Vagina (tissue), 2 donors: ENCODE results near the gene TJP3. TPM values are rescaled to one million over a fixed set of nuclear protein-coding genes. Genes with fewer than 3 reads are reported as not detected.

Experiments used
- DNase-seq, 2 donors: peaks; one replicate each; pipeline ENCODE4 v3.0.0-alpha.2; 2017; ENCODE audit errors: extremely low spot score in 2 of 2
- H3K27ac ChIP-seq: fragments of 200-600 bp; sonication (generic); one replicate; pipeline ENCODE4 v1.5.1; 2019
- H3K27me3 ChIP-seq: fragments of 200-600 bp; sonication (generic); one replicate; pipeline ENCODE4 v1.5.1; 2019
- H3K36me3 ChIP-seq, 2 donors: fragments of 200-600 bp; sonication (generic); one replicate each; pipeline ENCODE4 v1.5.1; 2017 to 2019
- H3K4me1 ChIP-seq: fragments of 200-600 bp; sonication (generic); one replicate; pipeline ENCODE4 v1.5.1; 2019
- H3K4me3 ChIP-seq, 2 donors: fragments of 200-600 bp; sonication (generic); 1 replicate in 1 of 2; 2 replicates in 1 of 2; pipeline ENCODE4 v1.5.1; 2016 to 2019
- H3K9me3 ChIP-seq: fragments of 200-600 bp; sonication (generic); one replicate; pipeline ENCODE4 v1.5.1; 2019
- CTCF ChIP-seq, 3 experiments: fragments of 450-650 bp in 2 of 3; fragments of 200-600 bp in 1 of 3; sonication (generic) in 1 of 3; IDR thresholded peaks; one replicate each; pipeline ENCODE4 v1.5.1; 2017 to 2019; ENCODE audit warnings: antibody characterized with exemption in 3 of 3, mild to moderate bottlenecking in 2 of 3, moderate library complexity in 2 of 3
- POLR2A ChIP-seq, 2 donors: fragments of 450-650 bp; IDR thresholded peaks; one replicate each; pipeline ENCODE4 v1.6.1; 2017; ENCODE audit warnings: antibody characterized with exemption in 2 of 2, mild to moderate bottlenecking in 2 of 2, moderate library complexity in 2 of 2
- POLR2AphosphoS5 ChIP-seq, 2 donors: sonication (generic); formaldehyde crosslinking; IDR thresholded peaks; one replicate each; pipeline ENCODE4 v1.9.0; 2017; ENCODE audit warnings: antibody characterized with exemption in 2 of 2, mild to moderate bottlenecking in 2 of 2, low read depth in 1 of 2; ENCODE audit not compliant: insufficient read depth in 1 of 2
- intact Hi-C: fragments of 100-400 bp; cut with DNase I; formaldehyde crosslinking; loops from one replicate; pipeline ENCODE4 v1.15.1; 2023
- small RNA-seq: library from RNA; depleted of rRNA; stranded (forward); fragments of <200 nt; gene quantifications from one replicate; pipeline ENCODE3, GENCODE V24; 2016
- total RNA-seq: library from RNA; depleted of rRNA; stranded (reverse); fragments of >200 nt; gene quantifications from one replicate; pipeline ENCODE4 v1.2.3, GENCODE V29; 2016

Gene TJP3
- total RNA-seq, 1 donor from 2014 or later, result 17.7 TPM

GRCh38 chr19:3790941-3791340, 82.8 kb downstream of the TJP3 start:
- Histone ChIP-seq H3K9me3 (no peaks in the 10 kb centered on the region), H3K4me1 (no peaks in the 10 kb centered on the region), H3K27me3 (peaks cover under 1% of the 10 kb centered on the region), H3K27ac (no peak overlapping the region), H3K36me3 (no peaks in the 10 kb centered on the region), H3K4me3 (no peak overlapping the region)
- intact Hi-C loops, result no loop called here
- DNase-seq, result no peak
- no peak for TF ChIP-seq CTCF (IDR thresholded peaks at IDR 0.05)
- TF ChIP-seq POLR2AphosphoS5 (IDR thresholded peaks at IDR 0.05; ENCODE audit: insufficient read depth in 1 of 2, low read depth in 1 of 2), result no peak

DNA sequence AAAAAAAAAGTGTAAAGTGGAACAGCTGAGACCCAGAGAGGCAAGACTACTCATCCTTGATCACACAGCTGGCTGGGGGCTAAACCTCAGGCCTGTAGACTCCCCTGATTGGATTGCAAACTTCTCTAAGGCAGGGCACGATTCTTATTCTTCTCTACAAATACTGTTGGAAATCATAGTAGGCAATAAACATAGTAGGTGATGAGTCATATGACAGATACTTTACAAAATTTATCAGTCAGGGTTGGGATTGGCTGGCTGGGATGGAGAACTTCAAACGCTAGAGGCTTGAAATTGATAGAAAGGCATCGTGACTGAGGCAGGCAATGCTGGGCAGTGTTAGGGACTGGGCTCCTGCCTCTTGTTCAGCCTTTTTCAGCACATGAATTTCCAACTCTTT, 83.9 kb downstream of the TJP3 start:
- Histone ChIP-seq H3K4me1 (no peaks in the 10 kb centered on the region), H3K36me3 (no peaks in the 10 kb centered on the region), H3K9me3 (no peaks in the 10 kb centered on the region), H3K27ac (no peak overlapping the region), H3K27me3 (no peaks in the 10 kb centered on the region), H3K4me3 (no peak overlapping the region)
- intact Hi-C loops, result no loop called here
- no peak for DNase-seq
- TF ChIP-seq CTCF (IDR thresholded peaks at IDR 0.05), result no peak
- TF ChIP-seq POLR2A (IDR thresholded peaks at IDR 0.05), result no peak
- no peak for TF ChIP-seq POLR2AphosphoS5 (IDR thresholded peaks at IDR 0.05; ENCODE audit: insufficient read depth in 1 of 2, low read depth in 1 of 2)

DNA sequence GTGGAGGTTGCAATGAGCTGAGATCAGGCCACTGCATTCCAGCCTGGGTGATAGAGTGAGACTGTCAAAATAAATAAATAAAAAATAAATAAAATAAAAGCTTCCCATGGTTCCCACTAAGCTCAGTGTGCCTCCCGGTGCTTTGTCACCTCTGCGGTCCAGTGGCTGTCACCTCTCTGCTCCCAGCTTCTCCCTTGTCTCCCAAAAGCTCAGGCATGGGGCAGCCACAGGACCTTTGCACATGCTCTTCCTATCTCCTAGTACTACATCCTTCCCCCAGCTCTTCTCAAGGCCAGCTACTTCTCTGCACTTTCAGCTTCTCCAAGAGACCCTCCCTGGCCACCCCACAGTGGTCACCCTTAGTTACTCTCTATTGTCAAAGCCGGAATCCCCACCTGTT, 85.6 kb downstream of the TJP3 start:
- H3K9me3 ChIP-seq, result no peaks in the 10 kb centered on the region
- H3K27ac ChIP-seq, result no peak overlapping the region
- intact Hi-C loops, result no loop called here
- TF ChIP-seq POLR2A (IDR thresholded peaks at IDR 0.05) (no peak), POLR2AphosphoS5 (IDR thresholded peaks at IDR 0.05; ENCODE audit: insufficient read depth in 1 of 2, low read depth in 1 of 2) (no peak), CTCF (IDR thresholded peaks at IDR 0.05) (no peak)
- no peak overlapping the region for H3K4me3 ChIP-seq
- no peak for DNase-seq
- no peaks in the 10 kb centered on the region for H3K27me3 ChIP-seq
- H3K4me1 ChIP-seq, result no peaks in the 10 kb centered on the region
- no peaks in the 10 kb centered on the region for H3K36me3 ChIP-seq

- TF ChIP-seq POLR2AphosphoS5 (IDR thresholded peaks at IDR 0.05; ENCODE audit: insufficient read depth in 1 of 2, low read depth in 1 of 2) (no peak), POLR2A (IDR thresholded peaks at IDR 0.05) (no peak), CTCF (IDR thresholded peaks at IDR 0.05) (no peak)
- no peak overlapping the region for H3K4me3 ChIP-seq
- peaks cover 5% of the 10 kb centered on the region for H3K4me1 ChIP-seq
- H3K27me3 ChIP-seq, result no peaks in the 10 kb centered on the region
- no peaks in the 10 kb centered on the region for H3K9me3 ChIP-seq
- intact Hi-C loops, result no loop called here
- no peaks in the 10 kb centered on the region for H3K36me3 ChIP-seq
- no peak for DNase-seq
- no peak overlapping the region for H3K27ac ChIP-seq
Observed at GRCh38 chr19:3796358-3796757, 88.2 kb downstream of the TJP3 start.

- Histone ChIP-seq H3K27me3 (no peaks in the 10 kb centered on the region), H3K4me1 (peaks cover 12% of the 10 kb centered on the region), H3K4me3 (no peak overlapping the region), H3K36me3 (no peaks in the 10 kb centered on the region), H3K9me3 (no peaks in the 10 kb centered on the region), H3K27ac (no peak overlapping the region)
- TF ChIP-seq POLR2AphosphoS5 (IDR thresholded peaks at IDR 0.05; ENCODE audit: insufficient read depth in 1 of 2, low read depth in 1 of 2) (no peak), POLR2A (IDR thresholded peaks at IDR 0.05) (no peak), CTCF (IDR thresholded peaks at IDR 0.05) (no peak)
- no peak for DNase-seq
- intact Hi-C loops, result no loop called here
Observed at GRCh38 chr19:3798137-3798536, 90.0 kb downstream of the TJP3 start.

Small RNA genes within 50 kb of the gene (small RNA-seq; reads per million reads assigned to genes)
- not detected for gene AC005777.1

Other genes starting within 250 kb of the TJP3 start
- not detected for gene SMIM24, start 227.9 kb upstream of the TJP3 start, total RNA-seq
- gene SMIM44, start 224.9 kb upstream of the TJP3 start, total RNA-seq, result not detected
- 15.0 TPM for gene DOHH, start 207.7 kb upstream of the TJP3 start, total RNA-seq
- 29.2 TPM for gene FZR1, start 202.1 kb upstream of the TJP3 start, total RNA-seq
- not detected for gene TEKTIP1, start 169.2 kb upstream of the TJP3 start, total RNA-seq
- gene MFSD12, start 150.8 kb upstream of the TJP3 start, total RNA-seq, result 48.4 TPM
- 92.8 TPM for gene HMG20B, start 135.4 kb upstream of the TJP3 start, total RNA-seq
- gene GIPC3, start 122.9 kb upstream of the TJP3 start, total RNA-seq, result 0.25 TPM
- gene TBXA2R, start 101.5 kb upstream of the TJP3 start, total RNA-seq, result 1.7 TPM
- gene CACTIN, start 81.6 kb upstream of the TJP3 start, total RNA-seq, result 36.3 TPM
- 24.1 TPM for gene PIP5K1C, start 7.9 kb upstream of the TJP3 start, total RNA-seq
- 46.2 TPM for gene APBA3, start 53.3 kb downstream of the TJP3 start, total RNA-seq
- gene MRPL54, start 54.3 kb downstream of the TJP3 start, total RNA-seq, result 30.4 TPM
- not detected for gene RAX2, start 63.8 kb downstream of the TJP3 start, total RNA-seq
- gene MATK, start 78.0 kb downstream of the TJP3 start, total RNA-seq, result 1.2 TPM
- not detected for gene ZFR2, start 160.7 kb downstream of the TJP3 start, total RNA-seq
- gene ATCAY, start 172.3 kb downstream of the TJP3 start, total RNA-seq, result 0.98 TPM
- not detected for gene NMRK2, start 224.7 kb downstream of the TJP3 start, total RNA-seq